HG03520 (cell line): Measurements from ENCODE around the gene FBXW7.
A peak's percentile ranks its signal among the peaks of the same experiment; 100 is the strongest.

Experiments used
- ATAC-seq: cut with Tn5 transposase; IDR thresholded peaks from one replicate; pipeline ENCODE4 v1.9.1; 2021; ENCODE audit warnings: mild to moderate bottlenecking, moderate library complexity; ENCODE audit not compliant: unreplicated experiment

The FBXW7 gene

GRCh38 chr4:152374606-152375285 is 161.1 kb downstream of the FBXW7 start:
- no peak for ATAC-seq

GRCh38 chr4:152374153-152374552 is 161.7 kb downstream of the FBXW7 start:
- no peak for ATAC-seq

GRCh38 chr4:152372444-152372843 is 163.4 kb downstream of the FBXW7 start:
- ATAC-seq, result no peak

- no peak for ATAC-seq
Measured at GRCh38 chr4:152369902-152370295, 166.0 kb downstream of the FBXW7 start.

- no peak for ATAC-seq
Measured at GRCh38 chr4:152369203-152369901, 166.5 kb downstream of the FBXW7 start.

- no peak for ATAC-seq
Measured at GRCh38 chr4:152368001-152368400, 167.9 kb downstream of the FBXW7 start.

- no peak for ATAC-seq
Measured at GRCh38 chr4:152364883-152365282, 171.0 kb downstream of the FBXW7 start.

GRCh38 chr4:152364383-152364782 is 171.5 kb downstream of the FBXW7 start:
- no peak for ATAC-seq

GRCh38 chr4:152363904-152364303 is 172.0 kb downstream of the FBXW7 start:
- ATAC-seq, result no peak

- ATAC-seq, result no peak
Measured at GRCh38 chr4:152363086-152363485, 172.8 kb downstream of the FBXW7 start.

GRCh38 chr4:152360045-152360410 is 175.9 kb downstream of the FBXW7 start:
- ATAC-seq, result peak; percentile 70

- peak; percentile 49 for ATAC-seq
Measured at GRCh38 chr4:152359208-152360044, 176.5 kb downstream of the FBXW7 start.

GRCh38 chr4:152357206-152357605 is 178.7 kb downstream of the FBXW7 start:
- ATAC-seq, result no peak

- ATAC-seq, result no peak
Measured at GRCh38 chr4:152356428-152357034, 179.4 kb downstream of the FBXW7 start.

- peak; percentile 65 for ATAC-seq
Measured at GRCh38 chr4:152352622-152353116, 183.2 kb downstream of the FBXW7 start.

GRCh38 chr4:152352215-152352614 is 183.7 kb downstream of the FBXW7 start:
- ATAC-seq, result no peak

- ATAC-seq, result no peak
Measured at GRCh38 chr4:152351080-152351479, 184.8 kb downstream of the FBXW7 start.

- no peak for ATAC-seq
Measured at GRCh38 chr4:152348670-152349069, 187.2 kb downstream of the FBXW7 start.

GRCh38 chr4:152346979-152347378 is 188.9 kb downstream of the FBXW7 start:
- ATAC-seq, result no peak

GRCh38 chr4:152346526-152346925 is 189.4 kb downstream of the FBXW7 start:
- no peak for ATAC-seq

- ATAC-seq, result no peak
Measured at GRCh38 chr4:152344001-152344400, 191.9 kb downstream of the FBXW7 start.
